ENCODE results near the gene DGKB.

DNA sequence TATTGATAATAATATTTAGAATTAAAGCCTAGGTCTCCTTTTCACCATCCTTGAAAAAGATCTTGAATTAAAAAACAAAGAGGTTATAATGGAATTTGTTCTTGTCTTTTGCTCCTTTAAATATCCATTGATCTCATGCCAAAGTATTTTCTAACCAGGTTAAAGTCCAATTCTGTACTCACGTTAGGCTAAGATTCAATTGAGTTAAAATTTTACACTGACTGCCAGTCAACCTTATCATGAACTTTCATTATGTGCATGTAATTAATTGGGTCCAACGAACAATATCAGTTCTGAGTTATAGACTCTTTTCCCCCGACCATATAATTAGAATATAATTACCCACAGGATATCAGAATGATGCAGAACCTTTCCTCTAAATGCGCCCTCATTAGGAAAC is 266.6 kb downstream of the DGKB start:
- TF ChIP-seq ISL1 (CRISPR knock-in tag; IDR thresholded peaks at IDR 0.05) (peak; percentile 16; the same call in 1 of the 2 replicates), ZNF70 (CRISPR knock-in tag; IDR thresholded peaks at IDR 0.05) (no peak), TCF4 (CRISPR knock-in tag; IDR thresholded peaks at IDR 0.05; ENCODE audit: borderline replicate concordance) (no peak), ESRRG (CRISPR knock-in tag; IDR thresholded peaks at IDR 0.05) (no peak), GLIS3 (CRISPR knock-in tag; IDR thresholded peaks at IDR 0.05) (no peak), CSDC2 (CRISPR knock-in tag; IDR thresholded peaks at IDR 0.05) (no peak), ARNTL (CRISPR knock-in tag; IDR thresholded peaks at IDR 0.05; ENCODE audit: borderline replicate concordance, low read depth) (no peak)
- TF ChIP-seq, protein P1, sequence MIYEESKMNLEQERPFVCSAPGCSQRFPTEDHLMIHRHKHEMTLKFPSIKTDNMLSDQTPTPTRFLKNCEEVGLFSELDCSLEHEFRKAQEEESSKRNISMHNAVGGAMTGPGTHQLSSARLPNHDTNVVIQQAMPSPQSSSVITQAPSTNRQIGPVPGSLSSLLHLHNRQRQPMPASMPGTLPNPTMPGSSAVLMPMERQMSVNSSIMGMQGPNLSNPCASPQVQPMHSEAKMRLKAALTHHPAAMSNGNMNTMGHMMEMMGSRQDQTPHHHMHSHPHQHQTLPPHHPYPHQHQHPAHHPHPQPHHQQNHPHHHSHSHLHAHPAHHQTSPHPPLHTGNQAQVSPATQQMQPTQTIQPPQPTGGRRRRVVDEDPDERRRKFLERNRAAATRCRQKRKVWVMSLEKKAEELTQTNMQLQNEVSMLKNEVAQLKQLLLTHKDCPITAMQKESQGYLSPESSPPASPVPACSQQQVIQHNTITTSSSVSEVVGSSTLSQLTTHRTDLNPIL (CRISPR knock-in tag; IDR thresholded peaks at IDR 0.05; ENCODE audit: low read depth): no peak
- TF ChIP-seq, protein P2, sequence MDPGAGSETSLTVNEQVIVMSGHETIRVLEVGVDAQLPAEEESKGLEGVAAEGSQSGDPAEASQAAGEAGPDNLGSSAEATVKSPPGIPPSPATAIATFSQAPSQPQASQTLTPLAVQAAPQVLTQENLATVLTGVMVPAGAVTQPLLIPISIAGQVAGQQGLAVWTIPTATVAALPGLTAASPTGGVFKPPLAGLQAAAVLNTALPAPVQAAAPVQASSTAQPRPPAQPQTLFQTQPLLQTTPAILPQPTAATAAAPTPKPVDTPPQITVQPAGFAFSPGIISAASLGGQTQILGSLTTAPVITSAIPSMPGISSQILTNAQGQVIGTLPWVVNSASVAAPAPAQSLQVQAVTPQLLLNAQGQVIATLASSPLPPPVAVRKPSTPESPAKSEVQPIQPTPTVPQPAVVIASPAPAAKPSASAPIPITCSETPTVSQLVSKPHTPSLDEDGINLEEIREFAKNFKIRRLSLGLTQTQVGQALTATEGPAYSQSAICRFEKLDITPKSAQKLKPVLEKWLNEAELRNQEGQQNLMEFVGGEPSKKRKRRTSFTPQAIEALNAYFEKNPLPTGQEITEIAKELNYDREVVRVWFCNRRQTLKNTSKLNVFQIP (CRISPR knock-in tag; IDR thresholded peaks at IDR 0.05; ENCODE audit: borderline replicate concordance, low read depth): no peak
- TF ChIP-seq, protein P3, sequence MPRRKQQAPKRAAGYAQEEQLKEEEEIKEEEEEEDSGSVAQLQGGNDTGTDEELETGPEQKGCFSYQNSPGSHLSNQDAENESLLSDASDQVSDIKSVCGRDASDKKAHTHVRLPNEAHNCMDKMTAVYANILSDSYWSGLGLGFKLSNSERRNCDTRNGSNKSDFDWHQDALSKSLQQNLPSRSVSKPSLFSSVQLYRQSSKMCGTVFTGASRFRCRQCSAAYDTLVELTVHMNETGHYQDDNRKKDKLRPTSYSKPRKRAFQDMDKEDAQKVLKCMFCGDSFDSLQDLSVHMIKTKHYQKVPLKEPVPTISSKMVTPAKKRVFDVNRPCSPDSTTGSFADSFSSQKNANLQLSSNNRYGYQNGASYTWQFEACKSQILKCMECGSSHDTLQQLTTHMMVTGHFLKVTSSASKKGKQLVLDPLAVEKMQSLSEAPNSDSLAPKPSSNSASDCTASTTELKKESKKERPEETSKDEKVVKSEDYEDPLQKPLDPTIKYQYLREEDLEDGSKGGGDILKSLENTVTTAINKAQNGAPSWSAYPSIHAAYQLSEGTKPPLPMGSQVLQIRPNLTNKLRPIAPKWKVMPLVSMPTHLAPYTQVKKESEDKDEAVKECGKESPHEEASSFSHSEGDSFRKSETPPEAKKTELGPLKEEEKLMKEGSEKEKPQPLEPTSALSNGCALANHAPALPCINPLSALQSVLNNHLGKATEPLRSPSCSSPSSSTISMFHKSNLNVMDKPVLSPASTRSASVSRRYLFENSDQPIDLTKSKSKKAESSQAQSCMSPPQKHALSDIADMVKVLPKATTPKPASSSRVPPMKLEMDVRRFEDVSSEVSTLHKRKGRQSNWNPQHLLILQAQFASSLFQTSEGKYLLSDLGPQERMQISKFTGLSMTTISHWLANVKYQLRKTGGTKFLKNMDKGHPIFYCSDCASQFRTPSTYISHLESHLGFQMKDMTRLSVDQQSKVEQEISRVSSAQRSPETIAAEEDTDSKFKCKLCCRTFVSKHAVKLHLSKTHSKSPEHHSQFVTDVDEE (CRISPR knock-in tag; IDR thresholded peaks at IDR 0.05): no peak
- TF ChIP-seq, protein P4, sequence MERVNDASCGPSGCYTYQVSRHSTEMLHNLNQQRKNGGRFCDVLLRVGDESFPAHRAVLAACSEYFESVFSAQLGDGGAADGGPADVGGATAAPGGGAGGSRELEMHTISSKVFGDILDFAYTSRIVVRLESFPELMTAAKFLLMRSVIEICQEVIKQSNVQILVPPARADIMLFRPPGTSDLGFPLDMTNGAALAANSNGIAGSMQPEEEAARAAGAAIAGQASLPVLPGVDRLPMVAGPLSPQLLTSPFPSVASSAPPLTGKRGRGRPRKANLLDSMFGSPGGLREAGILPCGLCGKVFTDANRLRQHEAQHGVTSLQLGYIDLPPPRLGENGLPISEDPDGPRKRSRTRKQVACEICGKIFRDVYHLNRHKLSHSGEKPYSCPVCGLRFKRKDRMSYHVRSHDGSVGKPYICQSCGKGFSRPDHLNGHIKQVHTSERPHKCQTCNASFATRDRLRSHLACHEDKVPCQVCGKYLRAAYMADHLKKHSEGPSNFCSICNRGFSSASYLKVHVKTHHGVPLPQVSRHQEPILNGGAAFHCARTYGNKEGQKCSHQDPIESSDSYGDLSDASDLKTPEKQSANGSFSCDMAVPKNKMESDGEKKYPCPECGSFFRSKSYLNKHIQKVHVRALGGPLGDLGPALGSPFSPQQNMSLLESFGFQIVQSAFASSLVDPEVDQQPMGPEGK (CRISPR knock-in tag; IDR thresholded peaks at IDR 0.05; ENCODE audit: borderline replicate concordance): no peak

Measured in SK-N-SH treated with all-trans-retinoic acid at 6 μM for 48 hours (cell line).